ENCODE data around the gene FZD7. TPM values are rescaled to one million over a fixed set of nuclear protein-coding genes. Genes with fewer than 3 reads are reported as not detected.

The FZD7 gene
- total and polyA plus RNA-seq, 8 donors: 11.1 to 43.1 (median 38.0) TPM

DNA sequence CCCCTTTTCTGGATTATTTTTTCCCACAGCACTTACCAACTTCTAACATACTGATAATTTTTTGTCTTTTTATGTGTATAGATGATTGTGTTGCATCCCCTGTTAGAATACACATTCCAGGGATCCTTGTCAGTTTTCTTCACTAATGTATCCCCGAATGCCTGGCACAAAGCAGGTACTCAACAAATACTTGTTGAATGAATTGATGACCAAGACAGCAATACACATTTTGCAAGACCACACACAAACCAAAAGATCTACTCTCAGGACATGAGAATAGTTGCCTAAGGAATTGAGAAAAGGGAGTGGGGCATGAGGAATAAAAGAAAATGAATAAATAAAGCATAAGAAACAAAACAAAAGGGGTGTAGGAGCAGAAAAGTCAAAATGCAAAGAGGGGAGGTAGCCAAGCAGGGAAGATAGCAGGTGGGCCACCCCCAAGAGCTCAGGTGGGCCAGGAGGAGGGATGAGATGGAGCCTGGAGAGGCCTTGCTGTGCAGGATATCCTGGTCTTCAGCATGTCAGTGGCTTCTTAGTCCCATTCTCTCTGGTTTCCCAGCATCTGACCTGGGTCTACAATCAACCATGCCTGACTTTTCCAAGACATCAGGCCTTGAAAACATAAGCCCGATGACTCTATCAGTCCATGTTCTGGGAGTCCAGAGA lies 38.5 kb upstream of the FZD7 start:
- H3K27ac ChIP-seq: no peak overlapping the region
- H3K4me1 ChIP-seq: no peaks in the 10 kb centered on the region
- H3K36me3 ChIP-seq: no peaks in the 10 kb centered on the region
- no peaks in the 10 kb centered on the region for H3K27me3 ChIP-seq
- DNase-seq: no peak
- intact Hi-C loops (cut with DNase I): no loop called here
- TF ChIP-seq, protein P1, sequence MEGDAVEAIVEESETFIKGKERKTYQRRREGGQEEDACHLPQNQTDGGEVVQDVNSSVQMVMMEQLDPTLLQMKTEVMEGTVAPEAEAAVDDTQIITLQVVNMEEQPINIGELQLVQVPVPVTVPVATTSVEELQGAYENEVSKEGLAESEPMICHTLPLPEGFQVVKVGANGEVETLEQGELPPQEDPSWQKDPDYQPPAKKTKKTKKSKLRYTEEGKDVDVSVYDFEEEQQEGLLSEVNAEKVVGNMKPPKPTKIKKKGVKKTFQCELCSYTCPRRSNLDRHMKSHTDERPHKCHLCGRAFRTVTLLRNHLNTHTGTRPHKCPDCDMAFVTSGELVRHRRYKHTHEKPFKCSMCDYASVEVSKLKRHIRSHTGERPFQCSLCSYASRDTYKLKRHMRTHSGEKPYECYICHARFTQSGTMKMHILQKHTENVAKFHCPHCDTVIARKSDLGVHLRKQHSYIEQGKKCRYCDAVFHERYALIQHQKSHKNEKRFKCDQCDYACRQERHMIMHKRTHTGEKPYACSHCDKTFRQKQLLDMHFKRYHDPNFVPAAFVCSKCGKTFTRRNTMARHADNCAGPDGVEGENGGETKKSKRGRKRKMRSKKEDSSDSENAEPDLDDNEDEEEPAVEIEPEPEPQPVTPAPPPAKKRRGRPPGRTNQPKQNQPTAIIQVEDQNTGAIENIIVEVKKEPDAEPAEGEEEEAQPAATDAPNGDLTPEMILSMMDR (IDR thresholded peaks at IDR 0.05): no peak
- H3K9me3 ChIP-seq: no peaks in the 10 kb centered on the region
- no peak overlapping the region for H3K4me3 ChIP-seq
- no peak for ATAC-seq

DNA sequence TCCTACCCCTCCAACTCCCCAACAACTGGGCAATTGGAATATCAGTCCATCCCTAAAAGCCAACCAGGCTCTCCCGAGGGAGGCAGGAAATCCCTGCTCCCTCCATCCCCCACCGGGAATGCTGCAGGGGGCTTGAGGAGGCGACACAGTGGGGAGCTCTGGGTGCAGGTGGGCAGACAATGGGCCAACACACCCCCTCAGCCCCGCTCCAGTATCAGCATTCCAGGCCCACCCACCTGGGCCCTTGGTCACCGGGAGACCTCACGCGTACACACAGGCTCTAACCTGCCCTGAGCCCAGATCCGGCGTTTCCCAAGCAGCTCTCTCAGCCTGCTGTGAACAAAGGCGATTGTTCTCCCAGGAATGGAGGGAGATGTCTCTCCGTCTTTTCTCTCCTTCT lies 37.6 kb upstream of the FZD7 start:
- peak in 1 of 4 donors; percentile 55 for DNase-seq
- intact Hi-C loops (cut with DNase I): no loop called here
- Histone ChIP-seq H3K27ac (no peak overlapping the region), H3K27me3 (no peaks in the 10 kb centered on the region), H3K4me3 (no peak overlapping the region), H3K4me1 (no peaks in the 10 kb centered on the region), H3K36me3 (no peaks in the 10 kb centered on the region), H3K9me3 (no peaks in the 10 kb centered on the region)
- ATAC-seq: no peak
- TF ChIP-seq, protein P1 (IDR thresholded peaks at IDR 0.05): no peak

GRCh38 chr2:201996679-201997314 lies 36.9 kb upstream of the FZD7 start:
- Histone ChIP-seq H3K4me3 (no peak overlapping the region), H3K27me3 (no peaks in the 10 kb centered on the region), H3K36me3 (no peaks in the 10 kb centered on the region), H3K27ac (no peak overlapping the region), H3K9me3 (no peaks in the 10 kb centered on the region), H3K4me1 (no peaks in the 10 kb centered on the region)
- TF ChIP-seq, protein P1 (IDR thresholded peaks at IDR 0.05): no peak
- intact Hi-C loops (cut with DNase I): no loop called here
- DNase-seq (no peak), ATAC-seq (no peak)

- ATAC-seq (no peak), DNase-seq (peak in 1 of 4 donors; percentile 55)
- no peaks in the 10 kb centered on the region for H3K4me1 ChIP-seq
- no peaks in the 10 kb centered on the region for H3K36me3 ChIP-seq
- TF ChIP-seq, protein P1 (IDR thresholded peaks at IDR 0.05): no peak
- no peak overlapping the region for H3K27ac ChIP-seq
- intact Hi-C loops (cut with DNase I): no loop called here
- H3K27me3 ChIP-seq: no peaks in the 10 kb centered on the region
- H3K4me3 ChIP-seq: no peak overlapping the region
- H3K9me3 ChIP-seq: no peaks in the 10 kb centered on the region
Measured at GRCh38 chr2:201999279-201999678, 34.4 kb upstream of the FZD7 start.

- Histone ChIP-seq H3K27me3 (no peaks in the 10 kb centered on the region), H3K9me3 (no peaks in the 10 kb centered on the region), H3K36me3 (no peaks in the 10 kb centered on the region), H3K4me3 (no peak overlapping the region), H3K27ac (no peak overlapping the region), H3K4me1 (no peaks in the 10 kb centered on the region)
- ATAC-seq (no peak), DNase-seq (no peak)
- intact Hi-C loops (cut with DNase I): no loop called here
- TF ChIP-seq, protein P1 (IDR thresholded peaks at IDR 0.05): no peak
Measured at GRCh38 chr2:202001826-202002225, 31.8 kb upstream of the FZD7 start.
